NCI-H526 (cell line): ENCODE data around the gene ZNF91.
"Not testable (repeated sequence)": the region's sequence is repeated elsewhere in the genome, so short reads cannot be mapped to it uniquely, and the experiment has no call there.

ENCODE experiments used
- DNase-seq, 2 experiments: peaks; one replicate each; lab custom pipeline; 2025; lab: John Stamatoyannopoulos, UW

The ZNF91 gene

DNA sequence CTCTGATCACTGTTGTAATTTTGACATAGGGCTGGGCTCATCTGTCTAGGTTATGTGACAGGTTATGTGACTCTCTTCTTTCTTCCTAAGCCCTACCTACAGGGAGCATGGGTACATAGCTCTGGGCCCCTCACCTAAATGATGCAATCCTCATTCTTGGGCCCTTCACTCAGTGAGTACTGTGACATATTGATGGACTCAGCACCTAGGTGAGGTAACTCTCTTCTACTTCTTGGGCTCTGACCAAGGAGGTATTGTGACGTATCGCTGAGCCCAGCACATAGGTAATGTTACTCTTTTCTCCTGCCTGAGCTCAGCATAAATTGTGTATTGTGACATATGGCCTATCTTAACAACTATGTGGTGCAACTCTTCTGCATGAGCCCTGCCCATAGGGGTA lies 76.3 kb downstream of the ZNF91 start:
- not testable (repeated sequence) for DNase-seq

DNA sequence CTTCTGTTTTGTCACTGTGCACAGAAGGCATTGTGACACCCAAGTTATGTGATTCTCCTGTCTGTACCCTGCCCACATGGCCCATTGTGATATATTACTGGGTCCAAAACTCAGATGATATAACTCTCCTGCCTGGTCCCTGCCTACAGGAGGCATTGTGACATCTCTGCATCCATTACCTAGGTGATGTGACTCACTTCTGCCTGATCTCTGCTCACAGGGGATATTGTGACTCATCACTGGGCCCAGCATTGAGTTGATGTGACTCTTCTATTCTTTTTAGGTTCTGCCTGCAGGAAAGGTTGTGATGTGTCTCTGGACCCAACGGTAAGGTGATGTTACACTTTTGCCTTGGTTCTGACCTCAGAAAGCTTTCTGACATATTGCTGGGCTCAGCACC lies 77.1 kb downstream of the ZNF91 start:
- DNase-seq, result no peak

DNA sequence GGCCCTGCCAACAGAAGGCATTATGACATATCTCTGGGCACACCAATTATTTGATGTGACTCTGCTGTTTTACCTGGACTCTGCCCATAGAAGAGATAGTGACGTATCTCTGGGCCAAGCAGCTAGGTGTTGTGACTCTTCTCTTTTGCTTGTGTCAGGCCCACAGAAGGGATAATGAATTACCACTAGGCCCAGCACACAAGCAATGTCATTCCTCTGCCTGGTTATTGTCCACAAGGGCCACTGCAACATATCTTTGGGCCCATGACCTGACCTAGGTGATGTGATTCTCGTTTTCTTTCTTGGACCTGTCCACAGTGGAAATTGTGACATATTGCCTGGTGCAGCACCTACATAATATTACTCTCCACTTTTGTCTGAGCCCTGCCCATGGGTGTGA lies 80.0 kb downstream of the ZNF91 start:
- no peak for DNase-seq

DNA sequence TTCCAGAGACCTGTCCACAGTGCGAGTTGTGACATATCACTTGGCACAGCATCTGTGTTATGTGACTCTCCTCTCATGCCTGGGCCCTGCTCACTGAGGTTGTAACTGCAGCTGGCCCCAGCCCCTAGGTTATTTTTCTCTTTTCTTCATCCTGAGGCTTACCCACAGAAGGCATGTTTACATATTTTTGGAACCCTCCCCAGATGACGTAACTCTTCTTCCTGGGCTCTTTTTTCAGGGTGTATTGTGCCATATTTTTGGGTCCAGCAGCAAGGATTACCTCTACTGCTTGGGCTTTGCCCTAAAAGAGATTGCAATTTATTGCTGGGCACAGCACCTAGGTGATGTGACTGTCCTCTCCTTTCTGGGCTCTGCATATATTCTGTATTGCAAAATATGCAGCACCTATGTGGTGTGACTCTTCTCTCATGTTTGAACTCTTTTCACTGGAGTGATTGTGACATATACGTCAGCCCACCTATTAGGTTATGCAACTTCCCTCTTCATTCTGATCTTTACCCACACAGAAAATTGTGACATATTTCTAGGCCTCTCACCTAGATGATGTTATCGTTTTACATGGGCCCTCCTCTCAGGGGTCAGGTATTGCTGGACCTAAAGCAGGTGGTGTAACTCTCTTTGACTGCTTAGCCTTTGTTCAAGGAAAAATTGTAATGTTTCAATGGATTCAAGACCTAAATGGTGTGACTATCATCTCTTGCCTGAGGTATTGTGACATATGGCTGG lies 80.6 kb downstream of the ZNF91 start:
- DNase-seq, result no peak

DNA sequence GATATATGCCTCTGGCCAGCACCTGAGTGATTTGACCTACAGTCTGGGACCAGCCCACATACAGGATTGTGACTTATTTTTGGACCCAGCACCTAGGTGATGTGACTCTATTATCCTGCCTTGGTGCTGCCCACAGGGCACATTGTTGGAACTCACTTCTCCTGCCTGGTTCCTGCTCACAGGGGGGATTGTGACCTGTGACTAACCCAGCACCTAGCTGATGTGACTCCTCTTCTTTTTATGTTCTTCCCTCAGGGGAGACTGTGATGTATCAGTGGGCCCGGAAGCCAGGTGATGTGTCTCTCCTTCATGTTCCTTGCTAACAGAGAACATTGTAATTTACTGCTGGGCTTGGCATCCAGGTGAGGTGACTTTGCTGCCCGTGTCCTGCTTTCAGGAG lies 82.1 kb downstream of the ZNF91 start:
- no peak for DNase-seq

DNA sequence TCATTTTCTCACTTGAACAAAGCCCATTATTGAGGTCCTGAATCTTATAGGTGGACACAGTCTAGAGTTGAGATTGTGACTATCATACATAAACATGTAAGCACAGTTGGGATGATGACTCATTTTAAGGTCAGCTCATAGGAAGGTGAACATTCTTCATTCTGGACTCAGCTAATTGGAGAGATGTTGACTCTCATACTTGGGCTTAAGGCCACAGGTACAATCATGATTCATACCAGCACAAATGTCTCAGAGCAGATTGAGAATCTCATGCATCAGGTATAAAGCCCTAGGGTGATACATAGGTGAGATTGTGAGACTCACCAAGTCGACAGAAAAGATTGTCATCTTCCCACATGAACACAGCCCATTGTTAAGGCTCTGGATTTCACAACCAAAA lies 82.8 kb downstream of the ZNF91 start:
- DNase-seq, result no peak

DNA sequence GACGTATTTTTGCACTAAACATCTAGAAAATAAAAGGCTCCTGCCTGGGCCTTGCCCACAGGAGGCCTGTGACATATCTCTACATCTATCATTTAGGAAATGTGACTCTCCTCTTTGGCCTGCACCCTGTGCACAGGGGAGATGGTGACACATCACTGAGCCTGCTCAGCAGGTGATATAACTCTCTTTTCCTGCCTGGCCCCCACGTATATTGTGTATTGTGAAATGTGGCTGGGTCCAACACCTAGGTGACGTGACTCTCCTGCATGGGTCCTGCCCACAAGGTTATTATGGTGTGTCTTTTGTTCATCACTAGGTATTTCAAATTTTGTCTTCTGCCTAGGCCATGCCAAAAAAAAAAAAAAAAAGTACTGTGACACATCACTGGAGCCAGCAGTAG lies 83.7 kb downstream of the ZNF91 start:
- no peak for DNase-seq

DNA sequence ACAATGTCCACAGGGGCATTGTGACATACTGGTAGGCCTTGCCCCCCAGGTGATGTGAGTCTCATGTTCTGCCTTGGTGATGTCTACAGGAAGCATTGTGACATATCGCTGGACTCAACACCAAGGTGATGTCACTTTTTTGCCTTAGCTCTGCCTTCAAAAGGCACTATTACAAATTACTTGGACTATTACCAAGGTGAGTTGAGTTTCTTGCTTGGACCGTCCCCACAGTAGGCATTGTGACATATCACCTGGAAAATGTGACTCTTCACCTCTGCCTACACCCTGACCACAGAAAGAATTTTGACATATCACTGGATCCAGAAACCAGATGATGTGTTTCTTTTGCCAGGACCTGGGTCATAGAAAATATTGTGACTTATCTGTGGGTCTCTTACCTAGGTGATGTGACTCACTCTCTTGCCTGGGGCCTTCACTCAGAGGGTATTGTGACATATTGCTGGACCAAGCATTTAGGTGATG lies 84.5 kb downstream of the ZNF91 start:
- DNase-seq, result no peak

DNA sequence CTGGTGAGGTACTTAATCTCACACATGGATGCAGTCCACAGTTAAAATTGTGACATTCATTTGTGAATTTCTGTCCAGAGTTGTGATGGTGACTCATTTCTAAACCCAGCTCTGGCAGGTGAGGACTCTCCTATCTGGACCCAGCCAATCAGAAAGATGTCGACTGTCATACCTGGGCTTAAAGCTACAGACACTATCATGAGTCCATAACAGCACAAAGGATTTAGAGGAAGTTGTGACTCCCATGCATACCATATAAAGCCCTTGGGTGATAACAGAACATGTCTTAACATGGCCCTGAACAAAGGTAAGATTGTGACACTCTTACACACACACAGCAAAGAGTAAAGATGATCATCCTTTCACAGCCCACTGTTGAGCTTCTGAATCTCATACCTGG lies 85.3 kb downstream of the ZNF91 start:
- DNase-seq, result no peak

DNA sequence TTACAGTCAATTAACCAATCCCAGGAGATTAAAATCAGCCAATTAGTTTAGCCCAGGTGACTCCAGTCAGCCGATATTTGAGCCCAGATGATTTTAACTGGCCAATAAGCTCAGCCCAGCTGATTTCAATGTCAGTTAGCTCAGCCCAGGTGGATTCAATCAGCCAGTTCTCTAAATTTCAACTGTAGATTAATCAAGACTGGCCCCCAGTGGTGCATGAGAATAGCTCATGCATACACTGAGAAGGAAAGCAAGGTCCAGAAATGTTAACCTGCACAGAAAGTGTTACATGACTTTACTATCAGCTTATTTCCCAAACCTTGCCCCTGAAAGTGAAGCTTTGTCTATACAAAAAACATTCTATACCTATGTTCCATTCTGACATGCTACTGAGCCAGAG lies 89.7 kb downstream of the ZNF91 start:
- DNase-seq, result peak in 1 of 2 experiments; percentile 12

DNA sequence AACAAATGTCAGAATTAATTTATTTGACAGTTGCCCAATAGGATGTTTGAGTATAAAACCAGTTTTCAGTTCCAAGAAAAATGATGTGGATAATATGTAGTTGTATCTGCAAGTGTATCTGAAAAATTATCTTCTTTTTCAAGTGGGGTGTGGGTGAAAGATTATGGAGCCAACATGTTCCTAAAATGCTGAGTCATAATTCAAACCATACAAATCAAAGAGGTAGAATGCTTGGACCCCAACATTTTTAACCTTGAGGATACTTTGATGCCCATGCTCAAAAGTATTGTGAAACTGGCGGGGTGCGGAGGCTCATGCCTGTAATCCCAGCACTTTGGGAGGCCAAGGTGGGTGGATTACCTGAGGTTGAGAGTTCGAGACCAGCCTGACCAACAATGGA lies 91.0 kb downstream of the ZNF91 start:
- no peak for DNase-seq

DNA sequence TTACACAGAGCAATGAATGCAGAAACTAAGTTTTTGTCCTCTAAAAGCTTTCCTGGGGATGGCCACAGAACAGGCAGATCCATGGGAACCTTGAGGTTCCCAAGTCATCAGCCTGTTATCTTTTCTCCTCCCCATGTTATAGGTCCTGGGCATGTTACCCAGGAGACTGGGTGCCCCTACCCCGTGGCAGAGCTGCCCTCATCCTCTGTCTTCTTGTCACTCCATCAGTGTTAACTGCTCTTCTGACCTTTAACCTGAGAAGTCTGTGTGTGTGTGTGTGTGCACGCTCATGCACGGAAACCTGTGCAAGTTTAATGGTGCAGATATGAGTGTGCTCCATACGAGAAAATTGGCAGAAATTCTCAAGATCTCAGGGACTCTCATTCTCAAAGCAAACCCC lies 101.1 kb downstream of the ZNF91 start:
- no peak for DNase-seq

DNA sequence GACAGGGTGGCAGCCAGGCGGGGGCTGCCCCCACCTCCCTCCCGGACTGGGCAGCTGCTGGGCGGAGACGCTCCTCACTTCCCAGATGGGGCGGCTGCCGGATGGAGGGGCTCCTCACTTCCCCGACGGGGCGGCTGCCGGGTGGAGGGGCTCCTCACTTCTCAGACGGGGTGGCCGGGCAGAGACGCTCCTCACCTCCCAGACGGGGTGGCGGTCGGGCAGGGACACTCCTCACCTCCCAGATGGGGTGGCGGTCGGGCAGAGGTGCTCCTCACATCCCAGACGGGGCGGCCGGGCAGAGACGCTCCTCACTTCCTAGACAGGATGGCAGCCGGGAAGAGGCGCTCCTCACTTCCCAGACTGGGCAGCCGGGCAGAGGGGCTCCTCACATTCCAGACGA lies 105.3 kb downstream of the ZNF91 start:
- not testable (repeated sequence) for DNase-seq
